ENCODE data around the gene LKAAEAR1.

The LKAAEAR1 gene

GRCh38 chr20:64073476-64074183 is 10.6 kb downstream of the LKAAEAR1 start:
- TF ChIP-seq CTCF (IDR thresholded peaks at IDR 0.05) = no peak
- peaks cover 4% of the 10 kb centered on the region for H3K4me1 ChIP-seq
- H3K4me3 ChIP-seq (ENCODE audit: low read depth, low read length) = no peak overlapping the region
- no peak overlapping the region for H3K4me2 ChIP-seq (ENCODE audit: low read length)
- no peaks in the 10 kb centered on the region for H3K27me3 ChIP-seq (ENCODE audit: control insufficient read depth, insufficient read depth, low read length)
- no peaks in the 10 kb centered on the region for H3K36me3 ChIP-seq (ENCODE audit: control insufficient read depth, insufficient read depth, low read length)
- H3K9ac ChIP-seq = no peak overlapping the region
- no peak overlapping the region for H2AFZ ChIP-seq
- H3K27ac ChIP-seq = no peak overlapping the region
- H3K9me3 ChIP-seq (ENCODE audit: control insufficient read depth, low read length) = no peaks in the 10 kb centered on the region
- no peaks in the 10 kb centered on the region for H3K79me2 ChIP-seq

- Histone ChIP-seq H3K9me3 (ENCODE audit: control insufficient read depth, low read length) (no peaks in the 10 kb centered on the region), H3K4me1 (no peaks in the 10 kb centered on the region), H3K9ac (no peak overlapping the region), H2AFZ (no peak overlapping the region), H3K79me2 (no peaks in the 10 kb centered on the region), H3K27me3 (ENCODE audit: control insufficient read depth, insufficient read depth, low read length) (no peaks in the 10 kb centered on the region), H3K36me3 (ENCODE audit: control insufficient read depth, insufficient read depth, low read length) (no peaks in the 10 kb centered on the region), H3K27ac (no peak overlapping the region), H3K4me2 (ENCODE audit: low read length) (no peak overlapping the region), H3K4me3 (ENCODE audit: low read depth, low read length) (no peak overlapping the region)
- no peak for TF ChIP-seq CTCF (IDR thresholded peaks at IDR 0.05)
Observed at GRCh38 chr20:64072498-64073063, 11.6 kb downstream of the LKAAEAR1 start.

GRCh38 chr20:64071341-64072332 is 12.6 kb downstream of the LKAAEAR1 start:
- no peaks in the 10 kb centered on the region for H3K9me3 ChIP-seq (ENCODE audit: control insufficient read depth, low read length)
- no peaks in the 10 kb centered on the region for H3K27me3 ChIP-seq (ENCODE audit: control insufficient read depth, insufficient read depth, low read length)
- H3K9ac ChIP-seq = no peak overlapping the region
- no peak overlapping the region for H3K4me2 ChIP-seq (ENCODE audit: low read length)
- H3K4me3 ChIP-seq (ENCODE audit: low read depth, low read length) = no peak overlapping the region
- no peak overlapping the region for H2AFZ ChIP-seq
- no peak for TF ChIP-seq CTCF (IDR thresholded peaks at IDR 0.05)
- H3K79me2 ChIP-seq = no peaks in the 10 kb centered on the region
- H3K27ac ChIP-seq = no peak overlapping the region
- no peaks in the 10 kb centered on the region for H3K36me3 ChIP-seq (ENCODE audit: control insufficient read depth, insufficient read depth, low read length)
- H3K4me1 ChIP-seq = no peaks in the 10 kb centered on the region

GRCh38 chr20:64070244-64070993 is 13.8 kb downstream of the LKAAEAR1 start:
- no peak for TF ChIP-seq CTCF (IDR thresholded peaks at IDR 0.05)
- Histone ChIP-seq H3K36me3 (ENCODE audit: control insufficient read depth, insufficient read depth, low read length) (no peaks in the 10 kb centered on the region), H3K4me1 (peaks cover 5% of the 10 kb centered on the region), H3K27me3 (ENCODE audit: control insufficient read depth, insufficient read depth, low read length) (no peaks in the 10 kb centered on the region), H3K4me3 (ENCODE audit: low read depth, low read length) (no peak overlapping the region), H3K9me3 (ENCODE audit: control insufficient read depth, low read length) (no peaks in the 10 kb centered on the region), H2AFZ (no peak overlapping the region), H3K79me2 (no peaks in the 10 kb centered on the region), H3K4me2 (ENCODE audit: low read length) (no peak overlapping the region), H3K27ac (no peak overlapping the region), H3K9ac (no peak overlapping the region)
